Right lobe of liver (tissue), 6 donors: ENCODE measurements around the gene PXMP4. TPM values are rescaled to one million over a fixed set of nuclear protein-coding genes. Genes with fewer than 3 reads are reported as not detected.
A peak's percentile ranks its signal among the peaks of the same experiment; 100 is the strongest.

ENCODE experiments used
- ATAC-seq, 4 donors: fragments of 200-7000 bp; cut with Tn5 transposase; one replicate each; pipeline ENCODE4 v1.9.1; 2020; ENCODE audit warnings: mild to moderate bottlenecking in 4 of 4, moderate library complexity in 4 of 4
- DNase-seq, 3 donors: peaks; one replicate each; pipeline ENCODE4 v3.0.0-alpha.2; 2020
- H3K27ac ChIP-seq, 3 donors: fragments of 200-600 bp; one replicate each; pipeline ENCODE4 v1.8.0; 2022
- H3K27me3 ChIP-seq, 2 donors: fragments of 200-600 bp; one replicate each; pipeline ENCODE4 v1.8.0; 2022
- H3K36me3 ChIP-seq, 4 donors: fragments of 200-600 bp; sonication (generic) in 1 of 4; one replicate each; pipeline versions ENCODE4 v1.5.1 to v1.8.0; 2017 to 2022; ENCODE audit warnings: control low read depth in 1 of 4
- H3K4me1 ChIP-seq, 4 donors: fragments of 200-600 bp; sonication (generic) in 1 of 4; one replicate each; pipeline versions ENCODE4 v1.5.1 to v1.8.0; 2017 to 2022; ENCODE audit warnings: control low read depth in 1 of 4
- H3K4me3 ChIP-seq, 3 donors: fragments of 200-600 bp; one replicate each; pipeline ENCODE4 v1.8.0; 2022
- H3K9me3 ChIP-seq, 4 donors: fragments of 200-600 bp; sonication (generic) in 1 of 4; one replicate each; pipeline versions ENCODE4 v1.5.1 to v1.8.0; 2017 to 2022; ENCODE audit warnings: control low read depth in 1 of 4
- CTCF ChIP-seq, 4 donors: fragments of 200-600 bp in 3 of 4; fragments of 450-650 bp in 1 of 4; IDR thresholded peaks; one replicate each; pipeline versions ENCODE4 v1.5.1 to v1.8.0; 2016 to 2022; ENCODE audit warnings: antibody characterized with exemption in 4 of 4, mild to moderate bottlenecking in 2 of 4
- POLR2A ChIP-seq: fragments of 450-650 bp; IDR thresholded peaks from one replicate; pipeline ENCODE4 v1.6.1; 2017; ENCODE audit warnings: antibody characterized with exemption, mild to moderate bottlenecking
- WGBS: methylation state at CpG from one replicate; pipeline ENCODE4 v1.1.6; 2018; ENCODE audit warnings: low coverage, low lambda C conversion rate; ENCODE audit not compliant: insufficient coverage; ENCODE audit errors: missing lambda C conversion rate; 5-methylcytosine and 5-hydroxymethylcytosine counted together
- intact Hi-C, 2 donors: fragments of 100-400 bp; cut with DNase I; formaldehyde crosslinking; loops; one replicate each; pipeline versions ENCODE4 v1.11.2 to v1.14.1; 2022
- total RNA-seq, 6 experiments: library from RNA; depleted of rRNA in 2 of 6; stranded (reverse); fragments of >200 nt in 2 of 6; fragmentation: NEBNext Ultra II Directional in 3 of 6; extraction: Animal tissue kit (Norgen Biotek cat#: 25700) in 3 of 6; gene quantifications; one replicate each; pipeline versions ENCODE4 v1.1.0 to v1.2.4, GENCODE V29; 2016 to 2023
- donor health status: DM: no; HTN: yes; CAD: no.
- donor health status: DM: no; HTN: no; CAD: no.
- donor health status: DM: no; HTN: no; CAD: no.
- donor health status: DM: no; HTN: yes; CAD: no.
- donor health status: DM: no; HTN: yes; CAD: no.

The PXMP4 gene
- total RNA-seq, 6 experiments from 2014 or later = 5.5 to 17.8 (median 12.9) TPM

- H3K27me3 ChIP-seq = no peaks in the 10 kb centered on the region
- intact Hi-C loops = no loop called here
- H3K9me3 ChIP-seq = no peaks in the 10 kb centered on the region
- no peak overlapping the region for H3K27ac ChIP-seq
- TF ChIP-seq CTCF (IDR thresholded peaks at IDR 0.05) = no peak
- TF ChIP-seq POLR2A = no peak
- DNase-seq (no peak), ATAC-seq (peak in 1 of 4 donors; percentile 4)
- no peaks in the 10 kb centered on the region for H3K36me3 ChIP-seq
- WGBS = 3% methylated on average over 12 of the region's 53 CpGs
- peaks cover 0 to 3% (median 0%) of the 10 kb centered on the region in 4 donors for H3K4me1 ChIP-seq
- peak overlapping the region in 2 of 3 donors; percentile 18 to 51 for H3K4me3 ChIP-seq
Observed at GRCh38 chr20:33685328-33686099, 34.6 kb downstream of the PXMP4 start.

GRCh38 chr20:33684533-33685327 lies 35.4 kb downstream of the PXMP4 start:
- WGBS = 77% methylated on average over 6 of the region's 10 CpGs
- DNase-seq = no peak
- no peak overlapping the region for H3K27ac ChIP-seq
- intact Hi-C loops = no loop called here
- H3K4me1 ChIP-seq = peaks cover 0 to 3% (median 0%) of the 10 kb centered on the region in 4 donors
- H3K4me3 ChIP-seq = no peak overlapping the region
- ATAC-seq = no peak
- no peaks in the 10 kb centered on the region for H3K36me3 ChIP-seq
- H3K9me3 ChIP-seq = no peaks in the 10 kb centered on the region
- TF ChIP-seq CTCF (IDR thresholded peaks at IDR 0.05) = no peak
- TF ChIP-seq POLR2A = no peak
- H3K27me3 ChIP-seq = no peaks in the 10 kb centered on the region

GRCh38 chr20:33681728-33682353 lies 38.3 kb downstream of the PXMP4 start:
- ATAC-seq (no peak), DNase-seq (no peak)
- H3K27me3 ChIP-seq = no peaks in the 10 kb centered on the region
- no peaks in the 10 kb centered on the region for H3K36me3 ChIP-seq
- H3K9me3 ChIP-seq = no peaks in the 10 kb centered on the region
- intact Hi-C loops = no loop called here
- H3K4me3 ChIP-seq = no peak overlapping the region
- TF ChIP-seq CTCF (IDR thresholded peaks at IDR 0.05) (no peak), POLR2A (no peak)
- 88% methylated on average over 7 of the region's 9 CpGs for WGBS
- no peak overlapping the region for H3K27ac ChIP-seq
- peaks cover 0 to 3% (median 0%) of the 10 kb centered on the region in 4 donors for H3K4me1 ChIP-seq

GRCh38 chr20:33681288-33681687 lies 38.8 kb downstream of the PXMP4 start:
- H3K4me1 ChIP-seq = no peaks in the 10 kb centered on the region
- H3K27ac ChIP-seq = no peak overlapping the region
- no peak overlapping the region for H3K4me3 ChIP-seq
- H3K9me3 ChIP-seq = no peaks in the 10 kb centered on the region
- ATAC-seq (no peak), DNase-seq (no peak)
- no peaks in the 10 kb centered on the region for H3K27me3 ChIP-seq
- H3K36me3 ChIP-seq = no peaks in the 10 kb centered on the region
- 91% methylated on average over 3 of the region's 5 CpGs for WGBS
- TF ChIP-seq POLR2A (no peak), CTCF (IDR thresholded peaks at IDR 0.05) (no peak)
- intact Hi-C loops = no loop called here
